Stimulated activated CD8-positive, alpha-beta memory T cell treated with anti-CD3 and anti-CD28 coated beads, Interleukin-4, amount 100 ng/mL, for 1 hour (primary cell): ENCODE results near the gene NDRG3.
"Not testable (repeated sequence)": the region's sequence is repeated elsewhere in the genome, so short reads cannot be mapped to it uniquely, and the experiment has no call there.

Experiments used
- DNase-seq, 2 donors: peaks; one replicate each; pipeline ENCODE4 v3.0.0-alpha.2; 2020; ENCODE audit warnings: low read depth in 2 of 2, low spot score in 1 of 2

The NDRG3 gene

GRCh38 chr20:36695467-36695866 is 50.4 kb downstream of the NDRG3 start:
- not testable (repeated sequence) for DNase-seq

GRCh38 chr20:36688630-36689029 is 57.3 kb downstream of the NDRG3 start:
- no peak for DNase-seq

- no peak for DNase-seq
Measured at GRCh38 chr20:36687850-36688249, 58.0 kb downstream of the NDRG3 start.

- no peak for DNase-seq
Measured at GRCh38 chr20:36686944-36687343, 58.9 kb downstream of the NDRG3 start.

- DNase-seq, result no peak
Measured at GRCh38 chr20:36686504-36686903, 59.4 kb downstream of the NDRG3 start.

GRCh38 chr20:36684747-36685146 is 61.1 kb downstream of the NDRG3 start:
- no peak for DNase-seq

GRCh38 chr20:36682311-36682710 is 63.6 kb downstream of the NDRG3 start:
- DNase-seq, result no peak

- DNase-seq, result no peak
Measured at GRCh38 chr20:36677422-36677771, 68.5 kb downstream of the NDRG3 start.

- no peak for DNase-seq
Measured at GRCh38 chr20:36676701-36677421, 69.0 kb downstream of the NDRG3 start.

- not testable (repeated sequence) for DNase-seq
Measured at GRCh38 chr20:36675545-36675944, 70.3 kb downstream of the NDRG3 start.

GRCh38 chr20:36672991-36673390 is 72.9 kb downstream of the NDRG3 start:
- no peak for DNase-seq

- no peak for DNase-seq
Measured at GRCh38 chr20:36670665-36671357, 75.1 kb downstream of the NDRG3 start.

GRCh38 chr20:36666181-36666740 is 79.6 kb downstream of the NDRG3 start:
- DNase-seq, result no peak

GRCh38 chr20:36663031-36663430 is 82.9 kb downstream of the NDRG3 start:
- no peak for DNase-seq

- no peak for DNase-seq
Measured at GRCh38 chr20:36658300-36658699, 87.6 kb downstream of the NDRG3 start.

- no peak for DNase-seq
Measured at GRCh38 chr20:36656733-36657132, 89.2 kb downstream of the NDRG3 start.

- DNase-seq, result no peak
Measured at GRCh38 chr20:36655004-36655403, 90.9 kb downstream of the NDRG3 start.

- DNase-seq, result no peak
Measured at GRCh38 chr20:36654506-36654905, 91.4 kb downstream of the NDRG3 start.

GRCh38 chr20:36653456-36653855 is 92.4 kb downstream of the NDRG3 start:
- no peak for DNase-seq

- no peak for DNase-seq
Measured at GRCh38 chr20:36647196-36648121, 98.4 kb downstream of the NDRG3 start.

GRCh38 chr20:36646678-36647077 is 99.2 kb downstream of the NDRG3 start:
- no peak for DNase-seq
